GM18505 (cell line): ENCODE results near the gene SLC24A5.

ENCODE experiments used
- ATAC-seq: cut with Tn5 transposase; IDR thresholded peaks from one replicate; pipeline ENCODE4 v1.9.1; 2021; ENCODE audit not compliant: unreplicated experiment
- POLR2A ChIP-seq: IDR thresholded peaks from 4 replicates; pipeline ENCODE4 v1.6.1; 2011; ENCODE audit warnings: borderline replicate concordance; ENCODE audit not compliant: insufficient read depth, insufficient read length; ENCODE audit errors: extremely low read depth

SLC24A5 gene

GRCh38 chr15:48096355-48096786 is 24.4 kb upstream of the SLC24A5 start:
- peak; percentile 75 for ATAC-seq
- TF ChIP-seq POLR2A: no peak

GRCh38 chr15:48096813-48097212 is 24.0 kb upstream of the SLC24A5 start:
- ATAC-seq: peak; percentile 29
- no peak for TF ChIP-seq POLR2A

GRCh38 chr15:48097264-48097663 is 23.5 kb upstream of the SLC24A5 start:
- no peak for ATAC-seq
- TF ChIP-seq POLR2A: no peak

- ATAC-seq: no peak
- no peak for TF ChIP-seq POLR2A
Observed at GRCh38 chr15:48101376-48101961, 19.3 kb upstream of the SLC24A5 start.

GRCh38 chr15:48102167-48102566 is 18.6 kb upstream of the SLC24A5 start:
- no peak for TF ChIP-seq POLR2A
- ATAC-seq: no peak

- no peak for TF ChIP-seq POLR2A
- ATAC-seq: no peak
Observed at GRCh38 chr15:48103647-48104046, 17.1 kb upstream of the SLC24A5 start.

- no peak for TF ChIP-seq POLR2A
- ATAC-seq: no peak
Observed at GRCh38 chr15:48105936-48106335, 14.9 kb upstream of the SLC24A5 start.

GRCh38 chr15:48109212-48109611 is 11.6 kb upstream of the SLC24A5 start:
- TF ChIP-seq POLR2A: no peak
- no peak for ATAC-seq

- ATAC-seq: no peak
- TF ChIP-seq POLR2A: no peak
Observed at GRCh38 chr15:48109856-48110531, 10.8 kb upstream of the SLC24A5 start.

GRCh38 chr15:48112242-48112641 is 8.5 kb upstream of the SLC24A5 start:
- ATAC-seq: no peak

GRCh38 chr15:48119277-48119676 is 1.5 kb upstream of the SLC24A5 start:
- no peak for TF ChIP-seq POLR2A
- no peak for ATAC-seq

More at GRCh38 chr15:48112242-48112641, 8.5 kb upstream of the SLC24A5 start:
- no peak for TF ChIP-seq POLR2A

GRCh38 chr15:48121849-48122248 is 1.1 kb downstream of the SLC24A5 start:
- ATAC-seq: no peak
- TF ChIP-seq POLR2A: no peak

- ATAC-seq: no peak
Observed at GRCh38 chr15:48126667-48127355, 6.0 kb downstream of the SLC24A5 start.

GRCh38 chr15:48131324-48131723 is 10.5 kb downstream of the SLC24A5 start:
- ATAC-seq: no peak
- TF ChIP-seq POLR2A: no peak

More at GRCh38 chr15:48126667-48127355, 6.0 kb downstream of the SLC24A5 start:
- no peak for TF ChIP-seq POLR2A

GRCh38 chr15:48132874-48133273 is 12.1 kb downstream of the SLC24A5 start:
- TF ChIP-seq POLR2A: no peak
- no peak for ATAC-seq

- no peak for TF ChIP-seq POLR2A
- ATAC-seq: no peak
Observed at GRCh38 chr15:48143856-48144255, 23.1 kb downstream of the SLC24A5 start.
